Trophoblast cell (in vitro differentiated cells and primary cell): ENCODE data around the gene AASS.
A peak's percentile ranks its signal among the peaks of the same experiment; 100 is the strongest.
"Not testable (repeated sequence)": the region's sequence is repeated elsewhere in the genome, so short reads cannot be mapped to it uniquely, and the experiment has no call there.

ENCODE experiments used
- DNase-seq, 2 donors: peaks; one replicate each; pipeline ENCODE4 v3.0.0-alpha.2; 2016
- H2AFZ ChIP-seq: 2 replicates; pipeline ENCODE4 v1.6.1; 2013; ENCODE audit warnings: low read length, moderate library complexity, mild to moderate bottlenecking; ENCODE audit not compliant: insufficient read depth, poor library complexity
- H2AK5ac ChIP-seq: 2 replicates; pipeline ENCODE4 v1.6.1; 2013; ENCODE audit warnings: mild to moderate bottlenecking, low read length
- H2BK120ac ChIP-seq: 2 replicates; pipeline ENCODE4 v1.6.1; 2013; ENCODE audit warnings: low read length, mild to moderate bottlenecking, moderate library complexity; ENCODE audit not compliant: insufficient read depth, poor library complexity
- H2BK12ac ChIP-seq: 2 replicates; pipeline ENCODE4 v1.6.1; 2013; ENCODE audit warnings: mild to moderate bottlenecking, low read length, moderate library complexity
- H2BK5ac ChIP-seq: 2 replicates; pipeline ENCODE4 v1.6.1; 2013; ENCODE audit warnings: low read length, low read depth, moderate library complexity, mild to moderate bottlenecking; ENCODE audit not compliant: poor library complexity
- H3K14ac ChIP-seq: 2 replicates; pipeline ENCODE4 v1.6.1; 2013; ENCODE audit warnings: mild to moderate bottlenecking, low read length
- H3K18ac ChIP-seq: 2 replicates; pipeline ENCODE4 v1.6.1; 2013; ENCODE audit warnings: mild to moderate bottlenecking, low read length
- H3K23ac ChIP-seq: 2 replicates; pipeline ENCODE4 v1.6.1; 2013; ENCODE audit warnings: low read length
- H3K27ac ChIP-seq: 2 replicates; pipeline ENCODE4 v1.5.1; 2013; ENCODE audit warnings: low read depth, mild to moderate bottlenecking, inconsistent platforms, low read length, moderate library complexity
- H3K27me3 ChIP-seq: 2 replicates; pipeline ENCODE4 v1.6.1; 2013; ENCODE audit warnings: inconsistent platforms, mild to moderate bottlenecking, low read length, moderate library complexity; ENCODE audit not compliant: insufficient read depth
- H3K36me3 ChIP-seq, 2 experiments: 1 replicate in 1 of 2; 2 replicates in 1 of 2; pipeline ENCODE4 v1.6.1; 2013; ENCODE audit warnings: low read length in 2 of 2, mild to moderate bottlenecking in 2 of 2, moderate library complexity in 1 of 2; ENCODE audit not compliant: insufficient read depth in 2 of 2, control insufficient read depth in 1 of 2
- H3K4ac ChIP-seq: 2 replicates; pipeline ENCODE4 v1.6.1; 2013; ENCODE audit warnings: low read depth, mild to moderate bottlenecking, low read length, moderate library complexity
- H3K4me1 ChIP-seq, 2 experiments: 1 replicate in 1 of 2; 2 replicates in 1 of 2; pipeline ENCODE4 v1.6.1; 2013; ENCODE audit warnings: low read length in 2 of 2, mild to moderate bottlenecking in 2 of 2, moderate library complexity in 1 of 2; ENCODE audit not compliant: insufficient read depth in 2 of 2, control insufficient read depth in 1 of 2
- H3K4me2 ChIP-seq: 2 replicates; pipeline ENCODE4 v1.6.1; 2013; ENCODE audit warnings: inconsistent platforms, mild to moderate bottlenecking, low read length, moderate library complexity
- H3K4me3 ChIP-seq: 2 replicates; pipeline ENCODE4 v1.5.1; 2013; ENCODE audit warnings: mild to moderate bottlenecking, low read depth, low read length, inconsistent platforms
- H3K79me1 ChIP-seq: one replicate; pipeline ENCODE4 v1.6.1; 2013; ENCODE audit warnings: low read length
- H3K79me2 ChIP-seq: 2 replicates; pipeline ENCODE4 v1.6.1; 2013; ENCODE audit warnings: low read length, mild to moderate bottlenecking; ENCODE audit not compliant: control insufficient read depth, insufficient read depth, poor library complexity
- H3K9ac ChIP-seq: 2 replicates; pipeline ENCODE4 v1.6.1; 2013; ENCODE audit warnings: mild to moderate bottlenecking, low read length
- H3K9me3 ChIP-seq: 2 replicates; pipeline ENCODE4 v1.6.1; 2013; ENCODE audit warnings: low read depth, mild to moderate bottlenecking, control low read depth, inconsistent platforms, low read length; ENCODE audit not compliant: insufficient read depth
- H4K12ac ChIP-seq: 2 replicates; pipeline ENCODE4 v1.6.1; 2013; ENCODE audit warnings: low read depth, mild to moderate bottlenecking, low read length, moderate library complexity
- H4K8ac ChIP-seq: 2 replicates; pipeline ENCODE4 v1.6.1; 2013; ENCODE audit warnings: low read depth, mild to moderate bottlenecking, low read length, moderate library complexity
- H4K91ac ChIP-seq: one replicate; pipeline ENCODE4 v1.6.1; 2013; ENCODE audit warnings: low read depth, mild to moderate bottlenecking, low read length, moderate library complexity
- WGBS: extraction: QIAGEN DNeasy Blood & Tissue Kit; methylation state at CpG from one replicate; pipeline ENCODE4 v1.1.7; 2013; ENCODE audit warnings: missing lambda C conversion rate; ENCODE audit not compliant: insufficient read length, insufficient coverage; ENCODE audit errors: extremely low coverage; 5-methylcytosine and 5-hydroxymethylcytosine counted together

The AASS gene

GRCh38 chr7:122172144-122172543 lies 28.1 kb upstream of the AASS start:
- H4K8ac ChIP-seq, H4K12ac ChIP-seq, H2BK5ac ChIP-seq, H2BK120ac ChIP-seq, H3K79me1 ChIP-seq, H2AFZ ChIP-seq, H3K27me3 ChIP-seq, H3K14ac ChIP-seq, H3K4me2 ChIP-seq, H3K18ac ChIP-seq, H2BK12ac ChIP-seq, H3K9ac ChIP-seq, H4K91ac ChIP-seq, DNase-seq, H2AK5ac ChIP-seq, H3K4me3 ChIP-seq, H3K27ac ChIP-seq, H3K36me3 ChIP-seq, H3K79me2 ChIP-seq, H3K9me3 ChIP-seq, H3K4ac ChIP-seq, H3K23ac ChIP-seq, H3K4me1 ChIP-seq: not testable (repeated sequence)
- WGBS, result no CpG with 5 or more reads among the region's 2 CpGs

- no peak overlapping the region for H2BK12ac ChIP-seq
- no peak overlapping the region for H3K4me2 ChIP-seq
- H3K79me2 ChIP-seq, result no peaks in the 10 kb centered on the region
- no CpG with 5 or more reads among the region's 1 CpG for WGBS
- no peak overlapping the region for H2BK120ac ChIP-seq
- peaks cover 2 to 4% of the 10 kb centered on the region in 2 experiments for H3K4me1 ChIP-seq
- no peak overlapping the region for H2AFZ ChIP-seq
- no peak overlapping the region for H4K91ac ChIP-seq
- H3K4ac ChIP-seq, result no peak overlapping the region
- DNase-seq, result peak; percentile 24 to 80
- H2AK5ac ChIP-seq, result no peak overlapping the region
- peaks cover 2% of the 10 kb centered on the region for H3K79me1 ChIP-seq
- H3K9ac ChIP-seq, result no peak overlapping the region
- H3K36me3 ChIP-seq, result no peaks in the 10 kb centered on the region
- H3K18ac ChIP-seq, result no peak overlapping the region
- no peak overlapping the region for H4K12ac ChIP-seq
- H3K23ac ChIP-seq, result no peak overlapping the region
- no peak overlapping the region for H3K4me3 ChIP-seq
- H3K27me3 ChIP-seq, result no peaks in the 10 kb centered on the region
- H3K9me3 ChIP-seq, result no peaks in the 10 kb centered on the region
- H4K8ac ChIP-seq, result no peak overlapping the region
- H3K14ac ChIP-seq, result no peak overlapping the region
- H2BK5ac ChIP-seq, result no peak overlapping the region
- H3K27ac ChIP-seq, result no peak overlapping the region
Measured at GRCh38 chr7:122166740-122167139, 22.7 kb upstream of the AASS start.

GRCh38 chr7:122166275-122166674 lies 22.2 kb upstream of the AASS start:
- Histone ChIP-seq H2AK5ac (no peak overlapping the region), H3K79me1 (peaks cover 2% of the 10 kb centered on the region), H3K14ac (no peak overlapping the region), H3K36me3 (no peaks in the 10 kb centered on the region), H2BK120ac (no peak overlapping the region), H4K12ac (no peak overlapping the region), H3K4me3 (no peak overlapping the region), H3K18ac (no peak overlapping the region), H3K27ac (no peak overlapping the region), H3K4ac (no peak overlapping the region), H4K91ac (no peak overlapping the region), H3K23ac (no peak overlapping the region), H3K27me3 (no peaks in the 10 kb centered on the region), H3K4me1 (peaks cover 2 to 4% of the 10 kb centered on the region in 2 experiments), H2AFZ (no peak overlapping the region), H3K79me2 (no peaks in the 10 kb centered on the region), H4K8ac (no peak overlapping the region), H3K9me3 (no peaks in the 10 kb centered on the region), H2BK5ac (no peak overlapping the region), H2BK12ac (no peak overlapping the region), H3K4me2 (peak overlapping the region; percentile 30), H3K9ac (no peak overlapping the region)
- peak; percentile 77 to 88 for DNase-seq
- no CpG with 5 or more reads among the region's 3 CpGs for WGBS

GRCh38 chr7:122161628-122162027 lies 17.6 kb upstream of the AASS start:
- Histone ChIP-seq H3K79me2 (no peaks in the 10 kb centered on the region), H3K4me2 (no peak overlapping the region), H3K23ac (no peak overlapping the region), H3K27me3 (no peaks in the 10 kb centered on the region), H2AK5ac (no peak overlapping the region), H3K18ac (no peak overlapping the region), H2BK120ac (no peak overlapping the region), H4K91ac (no peak overlapping the region), H3K4me3 (no peak overlapping the region), H4K12ac (no peak overlapping the region), H3K4ac (no peak overlapping the region), H3K79me1 (peaks cover 2% of the 10 kb centered on the region), H3K9ac (no peak overlapping the region), H3K27ac (no peak overlapping the region), H3K9me3 (no peaks in the 10 kb centered on the region), H3K14ac (no peak overlapping the region), H2BK5ac (no peak overlapping the region), H3K4me1 (peaks cover 2 to 3% of the 10 kb centered on the region in 2 experiments), H3K36me3 (no peaks in the 10 kb centered on the region), H4K8ac (no peak overlapping the region), H2AFZ (no peak overlapping the region), H2BK12ac (no peak overlapping the region)
- DNase-seq, result peak in 1 of 2 donors; percentile 80
- WGBS, result no CpG with 5 or more reads among the region's 3 CpGs
